Measurements from ENCODE around the gene TMEM253. TPM values are rescaled to one million over a fixed set of nuclear protein-coding genes. Genes with fewer than 3 reads are reported as not detected.

The TMEM253 gene
- total and polyA plus RNA-seq, 9 of the 15 experiments (the other 6 are each of a cell fraction or from before 2014, with no cell fraction given) = 0.11 to 0.61 (median 0.26) TPM; not detected in 3

- Histone ChIP-seq H3K9me1 (ENCODE audit: control insufficient read depth, insufficient read depth, low read length) (no peaks in the 10 kb centered on the region), H3K4me3 (no peak overlapping the region), H3K27me3 (ENCODE audit: control insufficient read depth in 2 of 2, insufficient read depth in 2 of 2, low read length in 2 of 2) (no peaks in the 10 kb centered on the region), H3K9me3 (replicated peaks; ENCODE audit: control insufficient read depth, insufficient read depth, low read depth, low read length) (no peaks in the 10 kb centered on the region), H4K20me1 (replicated peaks; ENCODE audit: control insufficient read depth, insufficient read depth, low read length) (no peaks in the 10 kb centered on the region), H3K36me3 (ENCODE audit: control insufficient read depth, insufficient read depth, low read length) (no peaks in the 10 kb centered on the region), H3K9ac (ENCODE audit: insufficient read depth in 1 of 2, low read depth in 2 of 2, low read length in 2 of 2) (no peak overlapping the region), H3K4me2 (ENCODE audit: insufficient read depth, low read length) (no peak overlapping the region), H3K4me1 (replicated peaks in 1 of 2; ENCODE audit: control insufficient read depth in 2 of 2, insufficient read depth in 2 of 2, low read length in 2 of 2) (peaks cover 0 to 18% of the 10 kb centered on the region in 2 experiments; a peak in 3 of 5 replicates), H3K79me2 (ENCODE audit: control insufficient read depth, insufficient read depth, low read length) (no peaks in the 10 kb centered on the region), H3K27ac (ENCODE audit: extremely low read depth, low read depth, low read length) (no peak overlapping the region), H2AFZ (ENCODE audit: low read depth, low read length) (no peak overlapping the region)
- WGBS (ENCODE audit: insufficient coverage, low coverage, missing lambda C conversion rate) = 48% methylated on average over 5 of the region's 9 CpGs
- POLR2A ChIA-PET = no interaction called here
- FAIRE-seq (no peak), ATAC-seq (no peak), DNase-seq (ENCODE audit: extremely low read depth in 1 of 4, low spot score in 3 of 4) (no peak)
- CTCF ChIA-PET (ENCODE audit: low intra/inter-chr PET ratio) = no interaction called here
- TF ChIP-seq ZNF75A (CRISPR knock-in tag; IDR thresholded peaks at IDR 0.05) (no peak), NR2C1 (IDR thresholded peaks at IDR 0.05) (peak; percentile 51), NR2C1 (tag; IDR thresholded peaks at IDR 0.05) (peak; percentile 49; the same call in 1 of the 2 replicates), TSC22D4 (tag; IDR thresholded peaks at IDR 0.05) (no peak), NFIC (IDR thresholded peaks at IDR 0.05) (peak; percentile 64), BCOR (IDR thresholded peaks at IDR 0.05) (no peak), ESRRA (IDR thresholded peaks at IDR 0.05; ENCODE audit: borderline replicate concordance, low read depth) (peak; percentile 66; the same call in 1 of the 2 replicates), ZNF707 (CRISPR knock-in tag; conservative IDR thresholded peaks at IDR 0.05) (no peak)
- intact Hi-C loops (cut with micrococcal nuclease) = no loop called here
- in situ Hi-C loops (cut with MboI) = no loop called here
- no TSS peak for BruUV-seq (replicated peaks)
Observed at GRCh38 chr14:21075719-21076437, 25.0 kb upstream of the TMEM253 start.

Measured in K562 (cell line).